ENCODE measurements around the gene ENAH. TPM values are rescaled to one million over a fixed set of nuclear protein-coding genes. Genes with fewer than 3 reads are reported as not detected.

The ENAH gene
- total RNA-seq, 4 donors from 2014 or later = 22.9 to 109 (median 78.3) TPM

GRCh38 chr1:225493591-225494246 is 159.2 kb downstream of the ENAH start:
- Histone ChIP-seq H3K27me3 (no peaks in the 10 kb centered on the region), H3K4me3 (no peak overlapping the region), H3K27ac (no peak overlapping the region), H3K36me3 (no peaks in the 10 kb centered on the region), H3K9me3 (no peaks in the 10 kb centered on the region), H3K4me1 (no peaks in the 10 kb centered on the region)
- intact Hi-C loops (cut with DNase I; ENCODE audit: low total_unique reads) = no loop called here
- TF ChIP-seq POLR2A (IDR thresholded peaks at IDR 0.05) = no peak
- no peak for TF ChIP-seq CTCF (IDR thresholded peaks at IDR 0.05)
- no peak for DNase-seq

GRCh38 chr1:225488676-225489075 is 164.2 kb downstream of the ENAH start:
- no peaks in the 10 kb centered on the region for H3K27me3 ChIP-seq
- no peak overlapping the region for H3K27ac ChIP-seq
- no peak for DNase-seq
- H3K4me3 ChIP-seq = no peak overlapping the region
- TF ChIP-seq CTCF (IDR thresholded peaks at IDR 0.05) = no peak
- TF ChIP-seq POLR2A (IDR thresholded peaks at IDR 0.05) = no peak
- H3K4me1 ChIP-seq = no peaks in the 10 kb centered on the region
- no peaks in the 10 kb centered on the region for H3K36me3 ChIP-seq
- intact Hi-C loops (cut with DNase I; ENCODE audit: low total_unique reads) = no loop called here
- H3K9me3 ChIP-seq = no peaks in the 10 kb centered on the region

- intact Hi-C loops (cut with DNase I; ENCODE audit: low total_unique reads) = no loop called here
Measured at GRCh38 chr1:225486856-225487255, 166.1 kb downstream of the ENAH start.

GRCh38 chr1:225485991-225486530 is 166.9 kb downstream of the ENAH start:
- DNase-seq = no peak
- Histone ChIP-seq H3K9me3 (no peaks in the 10 kb centered on the region), H3K4me1 (no peaks in the 10 kb centered on the region), H3K27ac (no peak overlapping the region), H3K36me3 (no peaks in the 10 kb centered on the region), H3K27me3 (no peaks in the 10 kb centered on the region), H3K4me3 (no peak overlapping the region)
- intact Hi-C loops (cut with DNase I; ENCODE audit: low total_unique reads) = no loop called here
- TF ChIP-seq CTCF (IDR thresholded peaks at IDR 0.05) (no peak), POLR2A (IDR thresholded peaks at IDR 0.05) (no peak)

More at GRCh38 chr1:225486856-225487255, 166.1 kb downstream of the ENAH start:
- H3K27me3 ChIP-seq = no peaks in the 10 kb centered on the region
- H3K9me3 ChIP-seq = no peaks in the 10 kb centered on the region
- H3K27ac ChIP-seq = no peak overlapping the region
- TF ChIP-seq POLR2A (IDR thresholded peaks at IDR 0.05) = no peak
- no peak for TF ChIP-seq CTCF (IDR thresholded peaks at IDR 0.05)
- no peak for DNase-seq
- H3K4me1 ChIP-seq = no peaks in the 10 kb centered on the region
- H3K4me3 ChIP-seq = no peak overlapping the region
- H3K36me3 ChIP-seq = no peaks in the 10 kb centered on the region

- Histone ChIP-seq H3K4me1 (no peaks in the 10 kb centered on the region), H3K27me3 (no peaks in the 10 kb centered on the region), H3K36me3 (no peaks in the 10 kb centered on the region), H3K4me3 (no peak overlapping the region), H3K9me3 (no peaks in the 10 kb centered on the region), H3K27ac (no peak overlapping the region)
- no peak for TF ChIP-seq CTCF (IDR thresholded peaks at IDR 0.05)
- TF ChIP-seq POLR2A (IDR thresholded peaks at IDR 0.05) = no peak
- DNase-seq = no peak
- intact Hi-C loops (cut with DNase I; ENCODE audit: low total_unique reads) = no loop called here
Measured at GRCh38 chr1:225485226-225485625, 167.7 kb downstream of the ENAH start.

Data from uterus (tissue), 4 donors.